HepG2 (cell line): ENCODE measurements around the gene NUDT15. TPM values are rescaled to one million over a fixed set of nuclear protein-coding genes. Genes with fewer than 3 reads are reported as not detected.

Experiments
- ARHGAP35 ChIP-seq: sonication (generic); formaldehyde crosslinking; IDR thresholded peaks from 2 replicates; pipeline ENCODE4 v1.9.0; 2022; ENCODE audit warnings: mild to moderate bottlenecking, inconsistent platforms, moderate library complexity, missing genetic modification reagents, borderline replicate concordance
- PRPF4 ChIP-seq: fragments of 200-400 bp; formaldehyde crosslinking; IDR thresholded peaks from 2 replicates; pipeline ENCODE4 v1.6.1; 2016; ENCODE audit warnings: low read length, low read depth; ENCODE audit not compliant: poor library complexity, severe bottlenecking
- RARA ChIP-seq: IDR thresholded peaks from 2 replicates; pipeline ENCODE4 v1.6.1; 2016; ENCODE audit warnings: missing genetic modification reagents, missing compliant biosample characterization
- ZGPAT ChIP-seq: IDR thresholded peaks from 2 replicates; pipeline ENCODE4 v1.6.1; 2016; ENCODE audit warnings: mild to moderate bottlenecking
- ZKSCAN5 ChIP-seq: sonication (generic); formaldehyde crosslinking; IDR thresholded peaks from 2 replicates; pipeline ENCODE4 v1.5.1; 2020; ENCODE audit warnings: mild to moderate bottlenecking, missing genetic modification reagents
- ZKSCAN8 ChIP-seq: IDR thresholded peaks from 2 replicates; pipeline ENCODE4 v1.6.1; 2016; ENCODE audit warnings: borderline replicate concordance, missing genetic modification reagents, missing compliant biosample characterization
- ZNF142 ChIP-seq: sonication (generic); formaldehyde crosslinking; IDR thresholded peaks from 2 replicates; pipeline ENCODE4 v1.4.0; 2020; ENCODE audit warnings: missing genetic modification reagents
- ZNF160 ChIP-seq: sonication (generic); formaldehyde crosslinking; IDR thresholded peaks from 2 replicates; pipeline ENCODE4 v1.8.0; 2022; ENCODE audit warnings: mild to moderate bottlenecking, inconsistent platforms, missing genetic modification reagents
- ZNF17 ChIP-seq: sonication (generic); formaldehyde crosslinking; IDR thresholded peaks from 2 replicates; pipeline ENCODE4 v1.5.0; 2020; ENCODE audit warnings: mild to moderate bottlenecking, missing genetic modification reagents
- ZNF280D ChIP-seq: sonication (generic); formaldehyde crosslinking; IDR thresholded peaks from 2 replicates; pipeline ENCODE4 v1.5.1; 2020; ENCODE audit warnings: mild to moderate bottlenecking, missing genetic modification reagents
- ZNF646 ChIP-seq: sonication (generic); formaldehyde crosslinking; IDR thresholded peaks from 2 replicates; pipeline ENCODE4 v1.9.0; 2021; ENCODE audit warnings: mild to moderate bottlenecking, missing genetic modification reagents
- polyA plus RNA-seq, 8 experiments: library from polyadenylated mRNA; depleted of rRNA in 3 of 8; stranded (reverse) in 7 of 8; unstranded in 1 of 8; fragments of >200 nt; fragmentation: Illumina TruSeq in 4 of 8; extraction: Trizol in 4 of 8; gene quantifications; 2 replicates each; pipeline versions ENCODE4 v1.2.1 to v1.2.3, GENCODE V29; 2011 to 2016; ENCODE audit warnings: low read depth in 4 of 8, missing spikeins in 1 of 8, mixed read lengths in 1 of 8; ENCODE audit not compliant: insufficient read depth in 1 of 8
- total RNA-seq, 5 experiments: library from RNA; depleted of rRNA; stranded (reverse); fragments of >200 nt; fragmentation: Illumina TruSeq; extraction: Trizol; gene quantifications; 2 replicates each; pipeline ENCODE4 v1.2.3, GENCODE V29; 2016; ENCODE audit warnings: low read depth in 1 of 5

The NUDT15 gene
- total and polyA plus RNA-seq, 2 of the 13 experiments (the other 11 are each of a cell fraction or from before 2014, with no cell fraction given), result 21.3 to 47.3 TPM

- TF ChIP-seq ZGPAT (CRISPR knock-in tag) (peak; percentile 95), ZNF142 (CRISPR knock-in tag) (peak; percentile 68), ARHGAP35 (CRISPR knock-in tag) (peak; percentile 79), ZNF280D (peak; percentile 52; the same call in 1 of the 2 replicates), RARA (CRISPR knock-in tag) (peak; percentile 39), ZNF646 (CRISPR knock-in tag) (no peak), ZNF17 (no peak), ZKSCAN8 (CRISPR knock-in tag) (peak; percentile 40; the same call in 1 of the 2 replicates), ZNF160 (CRISPR knock-in tag) (0 out of 2 replicates have a peak, but pooled peaks have one; percentile 58), PRPF4 (no peak), ZKSCAN5 (CRISPR knock-in tag) (no peak)
Observed at GRCh38 chr13:48094781-48095502, 57.4 kb downstream of the NUDT15 start, which contains the start of gene MED4 (continued).
